GM12864 (cell line): ENCODE measurements around the gene DMXL2.
"Not testable (repeated sequence)": the region's sequence is repeated elsewhere in the genome, so short reads cannot be mapped to it uniquely, and the experiment has no call there.

Experiments
- DNase-seq: peaks from one replicate; pipeline ENCODE4 v3.0.0-alpha.2; 2011; ENCODE audit warnings: low read depth
- H3K4me3 ChIP-seq: 2 replicates; pipeline ENCODE4 v1.5.1; 2011; ENCODE audit warnings: mild to moderate bottlenecking, low read depth, low read length, control low read depth
- TF ChIP-seq, protein P1 (sequence below): IDR thresholded peaks from 2 replicates; pipeline ENCODE4 v1.5.1; 2011; ENCODE audit warnings: low read depth, mild to moderate bottlenecking, moderate library complexity, low read length, control low read depth, inconsistent platforms; ENCODE audit errors: missing control alignments

DMXL2 gene

DNA sequence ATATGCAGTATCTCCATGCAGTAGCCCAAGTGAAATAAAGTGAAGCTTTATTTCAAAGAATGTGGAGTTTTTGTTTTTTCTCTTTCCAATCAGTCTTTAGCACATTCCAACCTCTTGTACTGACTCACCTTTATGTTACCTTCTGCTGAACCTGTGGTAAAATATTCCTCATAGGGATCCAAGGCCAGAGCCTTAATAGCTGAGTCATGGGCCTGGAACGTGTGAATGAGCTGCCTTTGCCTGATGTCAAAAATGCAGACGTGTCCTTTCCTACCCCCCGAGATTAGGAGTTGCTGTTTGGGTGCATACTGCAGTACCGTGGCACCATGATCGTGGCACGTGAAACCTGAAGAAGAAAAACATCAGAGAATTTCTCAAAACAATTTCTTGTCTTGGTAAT lies 172.6 kb downstream of the DMXL2 start:
- TF ChIP-seq, protein P1, sequence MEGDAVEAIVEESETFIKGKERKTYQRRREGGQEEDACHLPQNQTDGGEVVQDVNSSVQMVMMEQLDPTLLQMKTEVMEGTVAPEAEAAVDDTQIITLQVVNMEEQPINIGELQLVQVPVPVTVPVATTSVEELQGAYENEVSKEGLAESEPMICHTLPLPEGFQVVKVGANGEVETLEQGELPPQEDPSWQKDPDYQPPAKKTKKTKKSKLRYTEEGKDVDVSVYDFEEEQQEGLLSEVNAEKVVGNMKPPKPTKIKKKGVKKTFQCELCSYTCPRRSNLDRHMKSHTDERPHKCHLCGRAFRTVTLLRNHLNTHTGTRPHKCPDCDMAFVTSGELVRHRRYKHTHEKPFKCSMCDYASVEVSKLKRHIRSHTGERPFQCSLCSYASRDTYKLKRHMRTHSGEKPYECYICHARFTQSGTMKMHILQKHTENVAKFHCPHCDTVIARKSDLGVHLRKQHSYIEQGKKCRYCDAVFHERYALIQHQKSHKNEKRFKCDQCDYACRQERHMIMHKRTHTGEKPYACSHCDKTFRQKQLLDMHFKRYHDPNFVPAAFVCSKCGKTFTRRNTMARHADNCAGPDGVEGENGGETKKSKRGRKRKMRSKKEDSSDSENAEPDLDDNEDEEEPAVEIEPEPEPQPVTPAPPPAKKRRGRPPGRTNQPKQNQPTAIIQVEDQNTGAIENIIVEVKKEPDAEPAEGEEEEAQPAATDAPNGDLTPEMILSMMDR: no peak
- H3K4me3 ChIP-seq: no peak overlapping the region
- DNase-seq: no peak

DNA sequence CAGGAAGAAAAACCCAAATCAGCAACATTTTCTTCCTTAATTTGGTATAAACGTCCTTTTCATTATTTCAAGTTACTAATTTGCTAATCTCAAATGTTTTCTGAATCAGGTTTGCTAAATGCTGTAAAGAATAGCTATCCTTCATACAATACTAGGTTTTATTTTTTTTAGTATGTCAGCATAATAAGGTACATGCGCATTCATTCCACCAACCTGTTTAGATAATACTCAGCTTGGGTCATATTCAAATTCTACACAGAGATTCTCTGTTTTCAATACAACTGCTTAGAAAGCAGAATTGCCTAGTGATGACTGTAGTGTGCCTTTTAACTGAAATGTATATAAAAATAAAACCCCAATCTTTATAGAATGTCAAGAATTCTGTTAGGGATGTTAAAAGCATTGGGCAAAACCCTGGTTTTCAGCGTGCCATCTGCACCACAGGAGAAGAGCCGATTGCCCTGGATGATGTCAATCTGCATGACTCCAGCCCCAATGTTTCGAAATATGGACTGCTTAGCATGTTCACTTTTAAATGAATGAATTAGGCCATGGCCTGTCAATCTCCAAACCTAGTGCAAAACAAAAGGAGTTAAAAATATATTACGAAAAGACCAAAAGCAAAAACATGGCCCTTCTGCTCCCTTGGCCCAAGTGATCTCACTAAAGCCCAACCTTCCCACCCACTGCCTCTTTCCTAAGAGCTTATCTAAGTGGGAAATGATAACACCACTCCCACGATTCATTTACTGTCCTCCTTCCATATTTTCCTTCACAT lies 173.8 kb downstream of the DMXL2 start:
- DNase-seq: no peak

DNA sequence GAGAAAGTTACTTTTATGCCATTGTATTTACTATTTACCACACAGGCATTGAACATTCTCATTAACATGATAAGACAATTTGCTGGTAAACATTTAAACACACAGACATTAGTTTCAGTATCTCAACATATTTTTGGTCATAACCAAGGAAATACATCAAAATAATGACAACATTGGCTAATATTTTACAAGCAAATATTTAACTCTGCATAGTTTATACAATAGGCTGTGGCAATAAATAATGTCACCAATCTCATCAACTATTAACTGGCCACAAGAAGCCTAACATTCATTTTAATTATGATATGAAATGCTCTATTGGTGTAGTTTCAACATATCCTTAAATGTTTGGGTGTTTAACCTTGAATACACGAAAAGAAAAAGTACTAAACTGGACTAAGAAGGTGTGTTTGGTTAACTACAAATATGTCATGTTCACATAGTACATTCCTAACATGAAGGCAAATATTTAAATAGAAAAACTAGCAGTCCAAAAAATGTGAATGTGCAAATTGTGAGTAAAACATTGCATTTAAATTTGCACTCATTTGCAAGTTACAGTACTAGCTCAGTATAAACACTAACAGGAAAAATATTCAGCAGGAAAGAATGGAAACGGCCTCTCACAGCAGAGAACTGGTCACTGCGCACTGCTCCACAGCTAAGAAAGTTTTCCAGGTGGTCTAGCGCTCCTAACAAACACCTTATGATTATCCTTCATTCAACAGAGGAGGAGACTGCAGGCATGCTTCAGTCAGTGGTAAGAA lies 174.5 kb downstream of the DMXL2 start:
- no peak for DNase-seq
- TF ChIP-seq, protein P1: no peak
- no peak overlapping the region for H3K4me3 ChIP-seq

More for the DNA sequence above, 173.8 kb downstream of the DMXL2 start:
- H3K4me3 ChIP-seq: no peak overlapping the region
- TF ChIP-seq, protein P1: no peak

DNA sequence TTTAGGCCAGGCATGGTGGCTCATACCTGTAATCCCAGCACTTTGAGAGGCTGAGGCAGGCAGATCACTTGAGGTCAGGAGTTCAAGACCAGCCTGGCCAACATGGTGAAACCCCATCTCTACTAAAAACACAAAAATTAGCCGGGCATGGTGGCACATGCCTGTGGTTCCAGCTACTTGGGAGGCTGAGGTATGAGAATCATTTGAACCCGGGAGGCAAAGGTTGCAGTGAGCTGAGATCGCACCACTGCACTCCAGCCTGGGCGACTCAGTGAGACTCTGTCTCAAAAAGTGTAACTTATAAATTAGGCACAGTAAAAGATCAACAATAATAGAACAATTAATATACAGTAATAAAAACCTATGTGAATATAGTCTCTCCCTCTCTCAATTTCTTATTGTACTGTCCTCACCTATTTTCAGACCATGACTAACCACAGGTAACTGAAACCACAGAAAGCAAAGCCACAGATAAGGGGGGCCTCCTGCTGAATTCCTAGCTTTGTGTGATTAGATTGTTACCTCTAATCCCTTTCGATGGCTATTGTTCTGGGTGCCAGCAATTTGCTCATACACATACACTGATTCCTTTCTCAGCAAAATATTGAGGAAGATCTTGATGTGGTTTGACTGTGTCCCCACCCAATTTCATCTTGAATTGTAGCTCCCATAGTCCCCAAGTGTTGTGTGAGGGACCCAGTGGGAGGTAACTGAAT lies 176.4 kb downstream of the DMXL2 start:
- not testable (repeated sequence) for DNase-seq, H3K4me3 ChIP-seq

DNA sequence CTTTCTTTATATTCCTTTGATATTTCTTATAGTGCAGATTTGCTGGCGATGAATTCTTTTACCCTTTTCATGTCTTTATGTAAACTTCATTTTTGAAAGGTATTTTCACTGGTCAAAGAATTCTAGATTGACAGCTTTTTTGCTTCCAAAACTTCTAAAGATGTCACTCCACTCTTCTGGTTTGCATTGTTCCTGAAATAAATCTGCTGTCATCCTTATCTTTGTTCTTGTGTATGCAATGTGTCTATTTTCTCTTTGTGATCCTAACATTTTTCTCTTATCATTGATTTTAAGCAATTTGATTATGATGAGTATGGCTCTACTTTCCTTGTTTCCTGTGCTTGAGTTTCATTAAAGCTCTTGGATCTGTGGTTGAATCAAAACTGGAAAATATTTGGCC lies 177.8 kb downstream of the DMXL2 start:
- no peak overlapping the region for H3K4me3 ChIP-seq
- TF ChIP-seq, protein P1: no peak
- DNase-seq: no peak

DNA sequence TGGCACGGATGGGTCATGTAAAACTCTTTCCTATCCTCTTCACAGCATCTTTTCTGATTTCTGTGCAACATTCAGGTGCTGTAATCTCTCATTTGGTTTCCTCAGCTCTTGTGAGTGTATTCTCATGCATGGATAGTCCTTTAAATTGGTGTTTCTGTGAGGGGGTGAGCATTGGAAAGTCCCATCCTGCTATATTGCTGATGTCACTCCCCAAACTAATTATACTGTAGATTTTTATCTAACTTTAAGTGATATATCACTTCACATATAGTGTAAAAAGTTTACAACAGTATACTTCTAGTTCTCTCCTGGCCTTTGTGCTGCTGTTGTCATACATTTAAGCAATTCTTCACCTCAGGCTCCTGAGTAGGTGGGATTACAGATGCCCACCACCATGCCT lies 178.5 kb downstream of the DMXL2 start:
- DNase-seq: no peak
- TF ChIP-seq, protein P1: no peak

DNA sequence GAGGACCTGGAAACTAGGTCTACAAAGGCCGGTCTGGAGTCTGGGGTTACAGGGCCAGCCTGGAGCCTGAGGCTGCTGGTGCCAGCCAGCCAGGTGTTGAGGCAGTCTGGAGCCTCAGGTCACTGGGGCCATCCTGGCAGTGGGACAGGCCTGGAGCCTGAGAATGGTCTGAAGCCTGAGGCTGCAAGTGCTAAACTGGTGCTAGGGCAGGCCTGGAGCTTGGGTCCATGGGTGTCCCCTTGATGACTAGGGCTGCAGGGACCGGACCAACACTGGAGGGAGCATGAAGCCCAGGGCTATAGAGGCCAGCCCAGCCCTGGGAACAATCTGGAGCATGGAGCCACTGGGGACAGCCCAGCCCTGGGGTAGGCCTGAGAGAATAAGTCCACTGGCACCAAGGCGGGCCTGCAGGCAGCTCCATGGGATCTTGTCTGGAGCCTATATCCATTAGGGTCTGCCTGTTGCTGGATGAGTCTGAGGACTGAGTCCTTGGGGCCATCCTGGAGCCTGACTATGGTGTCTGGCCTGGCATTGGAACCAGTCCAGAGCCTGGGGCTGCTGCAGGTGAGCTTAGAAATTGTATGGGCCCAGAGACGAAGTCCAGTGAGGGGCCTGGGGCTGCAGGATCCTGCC lies 179.2 kb downstream of the DMXL2 start:
- no peak for DNase-seq
- TF ChIP-seq, protein P1: no peak
- no peak overlapping the region for H3K4me3 ChIP-seq

More for the DNA sequence above, 178.5 kb downstream of the DMXL2 start:
- no peak overlapping the region for H3K4me3 ChIP-seq
